ENCODE results near the gene OLIG1. TPM values are rescaled to one million over a fixed set of nuclear protein-coding genes. Genes with fewer than 3 reads are reported as not detected.

OLIG1 gene
- total and polyA plus RNA-seq, 10 of the 15 experiments (the other 5 are each of a cell fraction or from before 2014, with no cell fraction given): not detected

- TF ChIP-seq CHD1 (IDR thresholded peaks at IDR 0.05; ENCODE audit: low read depth, low read length): no peak
Observed at GRCh38 chr21:33109574-33110339, 39.8 kb downstream of the OLIG1 start (continued).

- no peaks in the 10 kb centered on the region for H3K9me3 ChIP-seq (replicated peaks; ENCODE audit: control insufficient read depth, insufficient read depth, low read length)
- no peak overlapping the region for H2AFZ ChIP-seq (ENCODE audit: control insufficient read depth, low read depth, low read length)
- H3K36me3 ChIP-seq (ENCODE audit: control insufficient read depth in 2 of 2, insufficient read depth in 2 of 2, low read length in 1 of 2): no peaks in the 10 kb centered on the region; a peak in 1 of 4 replicates
- SMC1A ChIA-PET (ENCODE audit: uncharacterized antibody, unreplicated experiment): no interaction called here
- CTCF ChIA-PET: no interaction called here
- no peak overlapping the region for H3K9ac ChIP-seq (ENCODE audit: control insufficient read depth, insufficient read depth, low read length)
- H3K79me2 ChIP-seq (ENCODE audit: control insufficient read depth, insufficient read depth, low read length): no peaks in the 10 kb centered on the region
- intact Hi-C loops (cut with micrococcal nuclease; ENCODE audit: unreplicated experiment) (no loop called here), in situ Hi-C loops (cut with MboI) (no loop called here)
- 35% methylated on average over 9 of the region's 9 CpGs for WGBS (ENCODE audit: insufficient coverage, insufficient replicate concordance, low lambda C conversion rate, missing lambda C conversion rate)
- FAIRE-seq (no peak), DNase-seq (ENCODE audit: low read depth, low spot score) (no peak), ATAC-seq (no peak)
- POLR2A ChIA-PET: no interaction called here
- no TSS peak for BruUV-seq (replicated peaks)
- H3K27ac ChIP-seq (ENCODE audit: control insufficient read depth, insufficient read depth): no peak overlapping the region
- no peaks in the 10 kb centered on the region for H3K4me1 ChIP-seq (ENCODE audit: control insufficient read depth, insufficient read depth, low read length)
- H4K20me1 ChIP-seq (ENCODE audit: control insufficient read depth, insufficient read depth): no peaks in the 10 kb centered on the region
- TF ChIP-seq RFX5 (IDR thresholded peaks at IDR 0.05; ENCODE audit: low read depth, low read length) (no peak), FOXK2 (IDR thresholded peaks at IDR 0.05) (no peak), ZBTB4 (CRISPR knock-in tag; IDR thresholded peaks at IDR 0.05) (no peak), TAF1 (IDR thresholded peaks at IDR 0.05; ENCODE audit: borderline replicate concordance, low read depth, low read length) (no peak), STAT1 (conservative IDR thresholded peaks at IDR 0.05) (no peak), PAX5 (IDR thresholded peaks at IDR 0.05; ENCODE audit: borderline replicate concordance, low read depth, low read length) (no peak), ZNF592 (IDR thresholded peaks at IDR 0.05) (no peak), RAD51 (IDR thresholded peaks at IDR 0.05) (no peak), IKZF2 (IDR thresholded peaks at IDR 0.05) (no peak), ESRRA (IDR thresholded peaks at IDR 0.05; ENCODE audit: low read length) (no peak)
- H3K4me3 ChIP-seq: no peak overlapping the region
- RAD21 ChIA-PET (ENCODE audit: unreplicated experiment): no interaction called here
- peaks cover 9 to 22% of the 10 kb centered on the region in 2 experiments for H3K27me3 ChIP-seq (replicated peaks in 1 of 2; ENCODE audit: control insufficient read depth in 2 of 2, insufficient read depth in 2 of 2, low read length in 1 of 2)
- H3K4me2 ChIP-seq (ENCODE audit: control insufficient read depth, insufficient read depth): no peak overlapping the region
Observed at GRCh38 chr21:33110340-33110715, 40.4 kb downstream of the OLIG1 start.
